ENCODE results near the gene KASH5. TPM values are rescaled to one million over a fixed set of nuclear protein-coding genes. Genes with fewer than 3 reads are reported as not detected.
"Not testable (repeated sequence)": the region's sequence is repeated elsewhere in the genome, so short reads cannot be mapped to it uniquely, and the experiment has no call there.

KASH5 gene
- total RNA-seq, 1 donor: not detected

GRCh38 chr19:49458567-49458903 is 70.5 kb downstream of the KASH5 start:
- no peaks in the 10 kb centered on the region for H3K9me3 ChIP-seq (ENCODE audit: low read depth, low read length)
- peaks cover 10% of the 10 kb centered on the region for H3K4me1 ChIP-seq (ENCODE audit: insufficient read depth, low read length)
- H3K27me3 ChIP-seq (ENCODE audit: insufficient read depth, low read length): no peaks in the 10 kb centered on the region
- no peak overlapping the region for H3K4me3 ChIP-seq (ENCODE audit: low read length)

- Histone ChIP-seq H3K9me3 (ENCODE audit: low read depth, low read length) (no peaks in the 10 kb centered on the region), H3K27me3 (ENCODE audit: insufficient read depth, low read length) (no peaks in the 10 kb centered on the region), H3K4me1 (ENCODE audit: insufficient read depth, low read length) (peaks cover 2% of the 10 kb centered on the region), H3K4me3 (ENCODE audit: low read length) (no peak overlapping the region)
Observed at GRCh38 chr19:49459388-49459787, 71.3 kb downstream of the KASH5 start.

- H3K9me3 ChIP-seq (ENCODE audit: low read depth, low read length); H3K27me3 ChIP-seq (ENCODE audit: insufficient read depth, low read length); H3K4me1 ChIP-seq (ENCODE audit: insufficient read depth, low read length); H3K4me3 ChIP-seq (ENCODE audit: low read length): not testable (repeated sequence)
Observed at GRCh38 chr19:49461130-49461529, 73.1 kb downstream of the KASH5 start.

GRCh38 chr19:49461656-49462055 is 73.6 kb downstream of the KASH5 start:
- Histone ChIP-seq H3K9me3 (ENCODE audit: low read depth, low read length) (no peaks in the 10 kb centered on the region), H3K27me3 (ENCODE audit: insufficient read depth, low read length) (no peaks in the 10 kb centered on the region), H3K4me3 (ENCODE audit: low read length) (no peak overlapping the region), H3K4me1 (ENCODE audit: insufficient read depth, low read length) (no peaks in the 10 kb centered on the region)

DNA sequence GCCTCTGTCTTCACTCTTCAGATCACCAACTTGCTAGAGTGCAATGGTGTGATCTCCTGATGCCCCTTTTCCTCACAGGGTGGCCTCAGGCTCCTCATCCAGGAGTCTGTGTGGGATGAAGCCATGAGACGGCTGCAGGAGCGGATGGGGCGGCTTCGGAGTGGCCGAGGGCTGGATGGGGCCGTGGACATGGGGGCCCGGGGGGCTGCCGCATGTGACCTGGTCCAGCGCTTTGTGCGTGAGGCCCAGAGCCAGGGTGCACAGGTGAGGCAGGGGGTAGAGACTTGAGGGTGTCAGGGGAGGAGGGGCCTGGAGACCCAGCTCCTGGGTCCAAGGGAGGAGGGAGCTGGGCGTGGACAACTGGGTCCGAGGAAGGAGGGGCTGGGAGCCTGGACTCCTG is 74.4 kb downstream of the KASH5 start:
- H3K4me3 ChIP-seq (ENCODE audit: low read length): no peak overlapping the region
- no peaks in the 10 kb centered on the region for H3K9me3 ChIP-seq (ENCODE audit: low read depth, low read length)
- no peaks in the 10 kb centered on the region for H3K4me1 ChIP-seq (ENCODE audit: insufficient read depth, low read length)
- H3K27me3 ChIP-seq (ENCODE audit: insufficient read depth, low read length): no peaks in the 10 kb centered on the region

DNA sequence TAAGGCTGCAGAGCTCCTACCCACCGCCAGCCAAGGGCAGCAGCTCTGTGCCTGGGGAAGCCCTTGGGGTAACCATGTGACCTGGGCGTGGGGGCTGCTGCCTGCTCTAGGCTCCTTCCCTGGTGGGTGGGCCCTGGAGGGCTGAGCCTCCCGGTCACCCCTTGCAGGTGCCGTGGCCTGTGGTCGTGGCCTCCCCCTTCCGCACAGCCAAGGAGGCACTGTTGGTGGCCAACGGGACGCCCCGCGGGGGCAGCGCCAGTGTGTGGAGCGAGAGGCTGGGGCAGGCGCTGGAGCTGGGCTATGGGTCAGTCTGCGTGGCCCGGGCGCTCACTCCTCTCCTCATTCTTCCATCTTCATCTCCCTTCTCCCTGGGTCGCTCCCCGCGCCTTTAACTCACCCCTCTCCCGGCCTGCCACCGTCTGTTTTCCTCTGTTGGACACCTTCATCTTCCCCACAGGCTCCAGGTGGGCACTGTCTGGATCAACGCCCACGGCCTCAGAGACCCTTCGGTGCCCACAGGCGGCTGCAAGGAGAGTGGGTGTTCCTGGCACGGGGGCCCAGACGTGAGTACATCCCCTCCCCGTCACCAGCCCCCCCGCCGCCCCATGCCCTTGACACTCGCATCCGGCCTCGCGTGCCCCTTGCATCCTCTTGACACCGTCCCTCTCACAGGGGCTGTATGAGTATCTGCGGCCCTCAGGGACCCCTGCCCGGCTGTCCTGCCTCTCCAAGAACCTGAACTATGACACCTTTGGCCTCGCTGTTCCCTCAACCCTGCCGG is 76.1 kb downstream of the KASH5 start:
- H3K27me3 ChIP-seq (ENCODE audit: insufficient read depth, low read length): no peaks in the 10 kb centered on the region
- no peaks in the 10 kb centered on the region for H3K9me3 ChIP-seq (ENCODE audit: low read depth, low read length)
- no peak overlapping the region for H3K4me3 ChIP-seq (ENCODE audit: low read length)
- peaks cover 14% of the 10 kb centered on the region for H3K4me1 ChIP-seq (ENCODE audit: insufficient read depth, low read length)

DNA sequence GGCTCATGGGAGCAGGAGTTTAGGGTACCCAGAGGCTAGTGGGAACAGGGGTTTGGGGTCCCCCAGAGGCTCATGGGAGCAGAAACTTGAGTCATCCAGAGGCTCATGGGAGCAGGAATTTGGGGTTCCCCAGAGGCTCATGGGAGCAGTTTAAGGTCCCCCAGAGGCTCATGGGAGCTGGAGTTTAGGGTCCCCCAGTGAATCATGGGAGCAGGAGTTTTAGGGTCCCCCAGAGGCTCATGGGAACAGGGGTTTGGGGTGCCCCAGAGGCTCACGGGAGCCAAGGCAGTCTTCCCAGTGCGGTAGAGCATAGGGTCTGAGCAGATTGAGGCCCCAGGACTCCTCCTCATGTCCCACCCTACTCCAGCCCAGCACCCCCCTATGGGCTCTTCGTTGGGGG is 77.3 kb downstream of the KASH5 start:
- peaks cover 26% of the 10 kb centered on the region for H3K4me1 ChIP-seq (ENCODE audit: insufficient read depth, low read length)
- no peaks in the 10 kb centered on the region for H3K9me3 ChIP-seq (ENCODE audit: low read depth, low read length)
- H3K4me3 ChIP-seq (ENCODE audit: low read length): no peak overlapping the region
- no peaks in the 10 kb centered on the region for H3K27me3 ChIP-seq (ENCODE audit: insufficient read depth, low read length)

Other genes starting within 250 kb of the KASH5 start
- gene HRC, start 232.9 kb upstream of the KASH5 start, total RNA-seq: not detected
- gene TRPM4, start 230.5 kb upstream of the KASH5 start, total RNA-seq: 1.5 TPM
- gene SLC6A16, start 63.1 kb upstream of the KASH5 start, total RNA-seq: 0.73 TPM
- gene CD37, start 52.8 kb upstream of the KASH5 start, total RNA-seq: 229 TPM
- 0.10 TPM for gene TEAD2, start 25.8 kb upstream of the KASH5 start, total RNA-seq
- not detected for gene DKKL1, start 24.4 kb upstream of the KASH5 start, total RNA-seq
- not detected for gene PTH2, start 35.2 kb downstream of the KASH5 start, total RNA-seq
- not detected for gene GFY, start 37.1 kb downstream of the KASH5 start, total RNA-seq
- gene SLC17A7, start 53.3 kb downstream of the KASH5 start, total RNA-seq: not detected
- 45.2 TPM for gene PIH1D1, start 63.6 kb downstream of the KASH5 start, total RNA-seq
- gene ALDH16A1, start 65.0 kb downstream of the KASH5 start, total RNA-seq: 13.7 TPM
- gene FLT3LG, start 86.0 kb downstream of the KASH5 start, total RNA-seq: 49.6 TPM
- gene RPL13A, start 99.4 kb downstream of the KASH5 start, total RNA-seq: 4,457 TPM
- 8,046 TPM for gene RPS11, start 108.2 kb downstream of the KASH5 start, total RNA-seq
- 123 TPM for gene FCGRT, start 124.4 kb downstream of the KASH5 start, total RNA-seq
- gene RCN3, start 139.8 kb downstream of the KASH5 start, total RNA-seq: 1.6 TPM
- gene NOSIP, start 192.3 kb downstream of the KASH5 start, total RNA-seq: 88.6 TPM
- gene PRRG2, start 193.1 kb downstream of the KASH5 start, total RNA-seq: 1.4 TPM
- gene PRR12, start 202.9 kb downstream of the KASH5 start, total RNA-seq: 6.4 TPM